ENCODE measurements around the gene MEGF10.

The MEGF10 gene

DNA sequence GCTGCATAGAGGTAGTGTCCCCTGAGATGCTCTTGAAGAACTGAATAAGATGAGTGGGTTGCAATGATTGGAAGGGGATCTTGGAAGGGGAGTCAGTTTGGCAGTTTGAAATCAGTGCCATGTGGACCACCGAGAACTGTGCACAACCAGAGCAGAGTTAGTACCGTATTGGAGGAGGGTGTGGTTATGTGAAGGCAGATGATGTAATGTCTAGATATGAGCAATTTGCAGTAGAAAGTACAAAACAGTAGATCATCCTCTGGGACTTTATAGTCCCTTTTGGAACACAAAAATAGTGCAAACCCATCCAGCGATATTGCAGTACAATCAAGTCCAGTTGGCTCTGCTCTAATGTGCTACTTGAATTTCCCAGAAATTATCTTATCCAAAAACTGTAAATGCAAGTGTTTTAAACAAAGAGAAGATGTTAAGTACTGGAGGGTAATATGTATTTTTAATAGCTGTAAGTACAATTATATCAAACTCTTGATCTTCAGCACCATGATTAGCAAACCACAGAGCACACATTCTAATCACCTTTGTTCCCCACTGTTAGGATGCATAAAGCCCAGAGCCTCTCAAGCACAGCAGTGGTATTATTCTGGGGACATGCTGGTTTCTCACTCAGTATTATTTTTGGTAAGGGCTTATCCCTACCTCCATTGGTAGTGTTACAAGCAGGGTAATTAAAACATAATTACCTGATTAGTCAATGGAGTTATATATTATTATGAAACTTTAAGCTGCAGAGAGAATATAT lies 41.5 kb downstream of the MEGF10 start:
- no peak for DNase-seq

DNA sequence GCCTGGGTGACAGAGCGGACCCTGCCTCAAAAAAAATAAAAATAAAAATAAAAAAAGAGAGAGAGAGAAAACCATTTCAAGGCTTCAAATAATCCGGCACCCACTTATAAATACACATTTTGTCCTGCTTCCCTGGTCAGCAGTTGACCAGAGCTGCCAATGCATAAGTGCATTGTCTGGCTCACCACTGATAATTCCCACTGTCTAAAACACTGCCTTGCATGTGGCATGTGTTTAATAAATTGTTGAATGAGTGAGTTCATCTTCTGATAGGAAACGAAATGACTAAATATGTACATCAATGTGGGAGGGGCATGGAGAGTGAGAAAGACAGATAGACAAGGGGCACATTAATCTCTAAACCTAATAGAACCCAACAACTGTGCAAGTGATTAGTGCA lies 42.9 kb downstream of the MEGF10 start:
- DNase-seq = no peak

DNA sequence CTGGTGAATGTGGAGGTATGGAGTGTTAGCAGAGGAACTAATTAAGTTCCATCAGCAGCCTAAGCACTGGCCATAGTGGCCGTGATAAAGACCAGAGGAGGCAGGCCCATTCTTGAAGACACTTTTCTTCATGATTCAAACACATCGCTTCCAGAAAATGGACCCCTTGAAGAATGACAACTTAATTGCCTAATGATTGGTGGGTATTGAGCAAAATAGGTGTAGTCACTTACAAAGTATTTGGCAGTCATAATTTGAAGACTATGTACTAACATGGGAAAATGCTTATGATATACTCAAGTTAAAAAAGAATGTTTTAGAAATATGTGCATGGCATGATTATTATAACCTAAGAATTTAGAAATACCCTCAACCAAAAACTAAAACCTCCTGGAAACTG lies 44.8 kb downstream of the MEGF10 start:
- DNase-seq = no peak

DNA sequence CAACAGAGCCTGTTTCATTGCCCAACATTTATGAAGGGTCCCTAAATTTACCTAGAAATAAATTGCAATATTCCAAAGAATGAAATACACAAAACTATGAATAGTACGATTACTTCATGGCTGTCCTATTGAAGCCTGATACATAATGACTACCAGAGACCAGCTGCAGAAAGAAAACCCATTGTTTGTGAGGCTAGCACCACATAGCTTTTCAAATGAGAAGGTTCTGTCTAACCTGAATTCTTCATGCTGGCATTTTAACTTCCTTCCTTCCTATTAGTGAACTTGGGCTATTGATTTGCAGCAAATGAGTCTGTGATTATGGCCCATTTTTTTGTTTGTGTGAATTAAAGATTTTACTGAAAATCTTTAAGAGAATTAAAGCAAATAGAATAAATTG lies 47.3 kb downstream of the MEGF10 start:
- no peak for DNase-seq

DNA sequence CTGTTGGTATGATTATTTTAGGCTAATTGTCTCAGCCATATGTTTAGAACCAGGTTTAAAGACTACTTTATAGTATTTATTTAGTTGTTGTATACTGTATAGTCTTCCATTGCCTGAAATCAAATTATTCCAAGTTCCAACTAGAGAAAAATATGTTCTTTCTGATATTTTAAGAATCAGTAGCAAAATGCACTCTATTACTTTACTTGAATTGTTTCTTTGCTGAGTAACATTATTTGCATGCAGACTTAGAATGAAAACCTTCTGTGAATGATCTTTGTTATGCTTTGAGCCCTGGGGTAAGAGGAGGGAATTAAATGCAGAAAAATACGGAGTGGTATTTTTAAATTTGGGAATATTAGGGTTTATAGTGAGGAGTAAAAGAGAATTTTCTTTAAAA lies 47.9 kb downstream of the MEGF10 start:
- DNase-seq = no peak

DNA sequence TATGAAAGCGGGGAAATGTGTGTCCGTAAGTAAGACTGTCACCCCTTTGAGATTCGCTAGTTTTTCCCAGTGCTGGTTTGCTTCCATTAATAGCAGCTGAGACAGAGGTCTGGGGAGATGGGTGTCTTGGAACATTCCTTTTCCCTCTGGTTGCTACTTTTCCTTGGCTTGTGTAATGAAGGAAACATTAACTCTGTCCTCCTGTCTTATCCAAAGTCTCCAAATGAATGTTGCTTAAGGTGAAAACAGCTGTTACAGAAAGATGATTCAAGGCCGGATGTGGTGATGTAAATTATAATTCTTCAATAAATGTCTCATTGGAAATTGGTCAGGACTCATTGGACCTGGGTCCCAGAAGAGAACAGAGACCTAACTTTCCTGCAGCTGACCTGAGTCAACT lies 50.0 kb downstream of the MEGF10 start:
- DNase-seq = no peak

DNA sequence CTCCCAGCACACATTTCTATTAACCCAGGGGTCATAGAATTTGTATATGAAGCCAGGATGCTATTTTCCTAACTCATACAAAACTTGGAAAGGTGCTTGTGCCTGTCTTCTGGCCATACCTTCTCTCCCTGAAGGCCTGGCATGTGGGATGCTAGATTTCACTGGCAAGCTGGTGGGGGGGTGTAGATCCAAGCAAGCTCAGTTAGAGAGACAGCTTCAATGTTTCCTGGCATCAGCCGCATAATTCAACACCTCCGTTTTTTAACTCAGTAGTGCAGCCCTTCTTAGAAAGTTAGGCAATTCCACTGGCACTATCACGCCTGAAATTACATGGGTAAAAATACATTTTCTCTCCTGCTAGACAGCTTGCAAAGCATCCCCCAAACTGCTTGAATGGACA lies 51.8 kb downstream of the MEGF10 start:
- DNase-seq = no peak

DNA sequence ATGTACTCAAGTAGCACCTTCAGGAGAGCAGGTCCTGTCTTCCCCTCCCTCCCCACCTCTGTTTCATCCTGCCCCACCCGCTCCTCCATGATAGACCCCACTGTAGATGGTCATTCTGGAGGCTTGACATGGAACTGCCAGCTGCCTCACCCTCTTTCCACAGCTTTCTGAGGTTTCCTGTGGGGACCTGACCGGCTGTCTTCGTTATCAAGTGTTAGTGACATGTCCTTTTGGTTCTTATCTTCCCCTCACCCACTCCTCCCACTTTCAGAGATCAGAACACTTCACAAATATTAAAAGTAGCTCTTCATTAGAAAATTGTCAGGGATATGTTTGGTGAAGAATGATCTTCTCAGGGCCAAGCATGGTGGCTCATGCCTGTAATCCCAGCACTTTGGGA lies 52.7 kb downstream of the MEGF10 start:
- no peak for DNase-seq

DNA sequence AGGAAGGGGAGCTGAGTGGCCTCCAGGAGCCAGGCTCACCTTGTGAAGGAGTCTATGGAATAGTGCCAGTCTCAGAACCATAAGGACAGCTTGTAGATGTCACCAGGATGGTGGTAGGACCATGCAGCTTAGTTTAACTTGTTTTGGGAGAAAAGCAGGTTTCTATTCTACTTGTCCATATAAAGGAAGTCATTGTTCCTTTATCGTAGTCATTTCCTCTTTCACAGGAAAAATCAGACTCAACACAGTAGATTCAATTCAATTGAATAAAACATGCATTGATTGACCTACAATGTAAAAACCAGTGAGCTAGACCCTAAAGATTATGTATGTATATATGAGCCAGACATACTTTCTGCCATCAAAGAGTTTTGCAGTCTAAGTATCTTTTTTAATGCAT lies 53.3 kb downstream of the MEGF10 start:
- DNase-seq = no peak

DNA sequence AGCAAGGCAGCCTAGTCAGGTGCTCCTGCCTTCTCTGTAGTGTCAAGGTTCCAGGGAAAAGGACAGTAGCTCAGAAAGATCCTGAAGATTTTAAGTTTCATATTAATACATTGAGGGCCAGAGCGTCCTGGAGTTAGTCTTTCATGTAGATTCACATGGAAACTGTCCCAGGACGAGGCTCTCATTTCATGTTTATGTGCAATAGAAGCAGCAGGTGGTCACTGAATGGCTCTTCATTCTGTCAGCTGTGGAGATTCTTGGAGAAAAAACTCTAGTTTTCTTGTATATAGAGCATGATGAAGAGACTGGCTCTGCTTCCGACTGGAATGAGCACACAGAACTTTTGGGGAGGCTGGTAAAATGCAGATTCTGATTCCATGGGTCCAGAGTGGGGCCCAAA lies 54.3 kb downstream of the MEGF10 start:
- DNase-seq = no peak

DNA sequence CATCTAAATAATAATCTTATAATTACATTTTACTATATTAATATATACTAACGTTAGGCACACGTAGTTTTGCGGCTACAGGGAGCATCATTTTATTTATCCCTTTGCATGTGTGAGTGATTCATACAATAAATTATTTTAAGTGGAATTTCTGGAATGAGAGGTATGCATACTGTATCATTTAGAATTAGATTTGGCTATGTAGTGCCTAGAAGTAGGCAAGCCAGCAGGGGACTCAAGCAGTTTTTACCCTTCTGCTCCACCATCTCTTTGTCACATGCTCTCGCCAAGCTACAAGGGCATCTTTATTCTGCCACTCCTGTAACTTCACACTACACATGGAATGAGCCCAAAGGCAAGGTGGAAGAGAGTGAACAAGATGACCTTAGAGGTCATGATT lies 60.8 kb downstream of the MEGF10 start:
- DNase-seq = no peak

DNA sequence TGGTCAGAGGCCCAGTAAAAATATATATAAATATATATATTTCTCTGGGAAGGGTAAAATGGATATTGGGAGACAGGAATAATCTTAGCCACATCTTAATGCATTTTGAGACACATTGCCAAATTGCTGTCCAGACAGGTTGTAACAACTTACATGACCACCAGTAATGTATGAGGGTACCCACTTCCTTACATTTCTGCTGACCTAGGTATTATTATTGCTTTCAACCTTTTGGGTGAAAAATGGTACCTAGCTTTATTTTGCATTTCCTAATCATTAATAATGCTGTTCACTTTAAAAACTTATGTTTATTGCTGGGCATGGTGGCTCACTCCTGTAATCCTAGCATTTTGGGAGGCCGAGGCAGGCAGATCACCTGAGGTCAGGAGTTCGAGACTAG lies 61.5 kb downstream of the MEGF10 start:
- DNase-seq = no peak

DNA sequence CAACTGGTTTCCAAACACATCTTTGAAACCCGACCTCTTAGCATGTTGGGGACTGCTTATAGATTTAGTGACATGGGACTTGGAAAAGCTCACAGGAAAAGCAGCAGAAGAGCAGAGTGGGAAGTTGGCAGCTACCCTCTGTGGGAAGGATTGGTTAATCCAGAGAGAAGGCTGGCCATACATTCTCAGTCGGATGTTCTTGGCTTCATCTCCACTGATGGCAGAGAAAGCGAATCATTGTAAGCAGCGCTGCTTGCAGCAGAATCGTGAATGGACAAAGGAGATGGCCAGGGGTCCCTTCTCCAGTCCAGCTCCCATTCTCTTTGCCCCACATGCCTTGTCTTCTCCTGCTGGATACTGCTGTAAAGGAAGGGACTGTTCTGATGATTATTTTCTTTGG lies 62.7 kb downstream of the MEGF10 start:
- no peak for DNase-seq

DNA sequence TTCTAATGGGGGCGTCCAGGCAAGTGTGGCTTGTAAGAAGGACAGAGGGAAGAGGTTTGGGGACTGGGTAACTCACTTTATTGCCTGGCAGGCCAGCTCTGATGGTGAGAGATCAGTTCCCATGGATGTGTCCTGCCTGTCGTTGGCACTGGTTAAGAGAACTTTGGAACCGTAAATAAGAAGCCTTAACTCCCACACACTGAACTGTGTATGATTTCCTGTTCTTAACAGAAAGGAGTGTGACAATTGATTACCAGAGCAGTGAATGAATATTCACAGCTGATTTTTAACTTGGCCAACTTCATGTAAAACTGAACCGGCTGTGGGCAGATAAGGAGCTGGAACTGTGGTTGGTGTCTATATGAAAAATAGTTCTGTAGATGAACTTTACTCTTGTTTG lies 63.2 kb downstream of the MEGF10 start:
- DNase-seq = no peak

DNA sequence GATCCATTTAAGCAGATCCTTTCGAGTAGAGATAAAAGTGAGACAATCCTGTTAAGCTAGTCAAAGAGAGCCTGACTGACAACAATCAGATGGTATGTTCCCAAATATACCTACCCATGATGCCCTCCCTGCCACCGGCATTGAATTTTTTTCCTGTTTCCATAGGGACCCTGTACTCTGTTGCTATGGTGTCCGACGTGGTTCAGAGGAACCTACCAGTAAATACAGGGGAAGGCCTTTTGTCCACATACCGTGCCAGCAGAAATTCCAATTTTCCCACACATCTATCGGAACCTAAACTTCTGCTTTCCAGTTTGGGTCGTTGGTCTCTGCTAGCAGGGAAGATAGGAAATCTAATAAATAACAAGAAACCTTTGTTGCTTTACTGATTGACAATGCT lies 64.7 kb downstream of the MEGF10 start:
- no peak for DNase-seq

DNA sequence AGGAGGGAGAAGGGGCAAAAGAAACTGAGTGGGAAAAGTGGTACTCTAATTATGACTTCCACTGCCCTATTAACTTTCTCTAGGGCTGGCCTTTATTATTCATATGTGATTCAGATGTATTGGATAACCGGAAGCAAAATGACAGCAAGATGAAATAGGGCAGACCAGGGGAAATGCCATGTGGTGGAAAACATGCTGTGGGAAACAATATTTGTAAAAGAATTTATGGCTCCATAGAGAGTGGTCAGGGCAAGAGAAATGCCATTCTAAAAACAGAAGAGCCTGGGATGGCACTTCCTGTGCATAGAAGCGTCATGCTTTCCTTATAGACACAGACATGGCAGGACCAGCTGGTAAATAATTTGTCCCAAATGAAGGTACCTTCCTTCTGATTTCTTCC lies 67.7 kb downstream of the MEGF10 start:
- no peak for DNase-seq

DNA sequence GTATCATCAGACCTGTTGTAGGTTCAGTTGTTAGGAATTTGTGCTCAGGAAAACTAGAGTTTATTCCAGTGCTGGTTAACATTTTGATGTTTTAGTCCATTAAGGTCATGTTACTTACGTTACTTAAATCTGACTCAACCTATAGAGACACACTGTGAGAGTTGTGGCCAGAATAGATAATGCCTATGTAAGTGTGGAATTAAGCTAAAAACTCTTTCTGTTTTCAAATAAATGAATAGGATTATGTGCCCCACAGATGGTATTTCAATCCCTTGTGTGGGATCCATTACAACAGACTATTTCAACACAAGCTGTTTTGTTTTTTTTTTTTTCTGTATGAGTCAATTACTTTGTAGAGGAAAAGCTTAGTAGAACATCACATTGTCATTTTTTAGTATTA lies 68.1 kb downstream of the MEGF10 start:
- DNase-seq = no peak

DNA sequence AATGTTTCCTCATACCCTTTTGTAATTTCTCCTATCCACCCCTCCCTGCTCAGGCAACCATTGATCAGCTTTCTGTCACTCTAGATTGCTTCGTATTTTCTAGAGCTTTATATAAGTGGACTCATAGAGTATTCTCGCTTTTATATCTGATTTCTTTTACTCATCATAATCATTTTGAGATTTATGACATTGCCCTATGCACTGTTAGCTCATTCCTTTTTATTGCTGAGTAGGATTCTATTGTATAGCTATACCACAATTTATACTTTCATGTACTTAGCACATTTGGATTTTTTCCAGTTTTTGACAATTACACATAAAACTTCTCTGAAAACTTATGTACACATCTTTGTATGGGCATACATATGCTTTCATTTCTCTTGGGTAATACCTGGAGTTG lies 68.9 kb downstream of the MEGF10 start:
- DNase-seq = no peak

DNA sequence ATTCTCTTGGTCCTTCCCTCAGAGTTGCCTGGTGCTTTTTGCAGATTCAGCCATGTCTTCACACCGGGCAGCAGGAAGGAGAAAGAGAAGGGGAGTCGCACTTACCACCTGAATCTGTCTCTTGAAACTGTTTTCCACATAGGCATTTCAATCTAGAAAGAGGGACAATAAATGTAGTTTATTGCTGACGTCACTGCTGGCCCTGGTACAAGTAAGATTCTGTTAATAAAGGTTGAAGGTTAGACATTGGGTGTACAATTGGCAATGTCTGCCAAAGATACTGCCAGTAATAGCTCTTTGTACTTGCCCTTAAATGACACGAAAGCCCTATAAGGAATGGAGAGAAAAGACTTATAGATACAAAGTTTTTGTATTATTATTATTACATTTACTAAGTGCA lies 72.8 kb downstream of the MEGF10 start:
- DNase-seq = no peak

DNA sequence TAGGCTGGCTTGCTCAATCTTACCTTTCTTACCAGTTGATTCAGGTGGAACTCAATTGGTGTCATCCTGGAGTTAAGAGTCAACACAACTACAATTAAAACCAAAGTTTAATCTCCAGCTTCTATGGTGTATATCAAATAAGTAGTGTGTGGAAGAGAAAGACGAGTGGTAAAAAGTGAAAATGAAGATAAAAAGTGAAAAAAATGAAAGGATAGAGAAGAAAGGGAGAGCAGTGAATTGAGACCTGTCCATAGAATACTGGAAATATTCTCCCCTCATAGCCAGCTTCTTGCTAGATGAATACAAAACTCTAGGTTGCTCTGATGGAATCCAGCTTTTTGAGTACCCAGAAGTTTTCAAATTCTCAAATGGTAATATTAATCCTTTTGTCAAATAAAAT lies 76.4 kb downstream of the MEGF10 start:
- DNase-seq = no peak

DNA sequence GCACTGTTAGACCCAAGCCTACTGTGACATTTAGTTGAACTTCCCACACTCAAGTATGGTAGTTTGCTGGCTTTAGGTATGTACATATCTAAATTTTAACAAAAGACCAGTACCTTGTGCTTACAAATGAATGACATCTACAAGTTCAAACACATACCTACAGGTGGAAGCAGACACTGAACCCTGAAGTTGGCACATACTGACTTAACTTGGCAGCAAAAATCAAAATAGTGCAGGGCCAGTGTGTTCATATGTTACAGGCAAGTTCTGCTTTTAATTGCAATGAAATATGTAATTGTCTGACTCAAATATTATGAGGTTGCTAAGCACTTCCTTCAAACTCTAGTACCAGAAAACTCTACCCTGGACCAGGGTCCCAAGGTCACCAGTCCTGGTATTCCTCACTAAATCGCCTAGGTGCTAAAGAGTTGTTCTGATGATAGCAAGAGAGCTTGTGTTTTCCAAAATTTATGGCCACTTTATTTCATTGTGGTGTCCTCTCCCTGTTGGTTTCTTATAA lies 77.4 kb downstream of the MEGF10 start:
- DNase-seq = no peak

DNA sequence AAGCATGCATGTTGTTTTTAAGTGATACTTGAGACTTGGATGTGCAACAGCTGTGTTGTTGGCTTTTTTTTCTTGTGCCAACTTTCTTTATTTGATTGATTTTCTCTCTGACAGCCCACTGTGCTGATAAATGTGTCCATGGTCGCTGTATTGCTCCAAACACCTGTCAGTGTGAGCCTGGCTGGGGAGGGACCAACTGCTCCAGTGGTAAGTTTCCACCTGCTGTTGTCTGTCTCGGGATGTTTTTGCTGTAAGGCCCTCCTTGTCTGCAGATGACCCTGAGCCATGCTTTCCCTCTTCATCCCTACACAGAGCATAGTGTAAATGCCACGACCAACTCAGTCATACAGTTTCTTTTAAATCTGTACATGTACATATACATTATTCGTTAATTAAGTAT lies 79.2 kb downstream of the MEGF10 start:
- no peak for DNase-seq

DNA sequence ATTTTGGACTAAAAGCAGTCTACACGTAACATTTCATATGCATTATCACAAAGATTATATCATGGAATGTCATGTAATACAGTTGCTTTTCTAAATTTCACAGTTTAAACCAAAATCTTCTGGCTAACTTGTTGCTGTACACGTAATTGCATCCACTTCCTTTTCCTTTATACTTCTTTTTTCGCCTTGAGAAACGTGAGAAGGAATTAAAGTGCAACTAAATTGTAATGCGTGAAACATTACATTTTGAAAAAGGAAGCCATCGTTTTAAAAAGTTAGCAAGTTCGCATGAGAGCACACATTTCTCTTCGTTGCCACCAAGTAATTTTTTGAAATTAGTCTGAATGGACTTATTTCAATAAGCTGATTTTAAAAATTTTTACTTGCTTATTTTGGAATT lies 80.0 kb downstream of the MEGF10 start:
- DNase-seq = no peak

DNA sequence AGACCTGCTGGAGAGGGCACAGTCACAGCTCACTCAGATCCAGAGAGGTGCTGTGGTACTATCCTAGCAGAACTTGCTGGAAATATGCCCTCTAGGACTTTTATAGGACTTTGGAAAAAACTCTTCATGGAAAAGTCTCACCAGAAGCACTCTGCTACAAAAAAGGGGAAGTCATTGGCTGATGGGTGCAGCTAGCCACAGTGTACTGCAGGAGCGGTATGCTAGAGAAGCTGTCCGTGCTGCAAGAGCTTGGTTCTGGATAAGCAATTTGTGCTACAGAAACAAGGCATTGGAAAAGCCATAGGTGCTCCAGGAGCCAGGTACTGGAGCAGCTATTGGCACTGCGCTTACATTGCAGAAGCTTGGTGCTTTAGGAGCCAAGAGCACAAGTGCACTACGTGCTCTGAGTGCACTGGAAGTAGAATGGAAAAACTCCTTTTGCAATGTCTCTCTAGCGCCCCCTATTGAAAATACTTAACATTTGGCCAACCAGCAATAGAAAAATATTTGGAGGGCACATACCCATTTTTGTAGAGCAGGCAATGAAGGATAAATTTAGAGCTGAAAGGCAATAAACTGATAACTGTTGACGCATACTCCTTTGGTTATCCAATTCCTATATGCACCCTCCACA lies 83.4 kb downstream of the MEGF10 start:
- DNase-seq = no peak

DNA sequence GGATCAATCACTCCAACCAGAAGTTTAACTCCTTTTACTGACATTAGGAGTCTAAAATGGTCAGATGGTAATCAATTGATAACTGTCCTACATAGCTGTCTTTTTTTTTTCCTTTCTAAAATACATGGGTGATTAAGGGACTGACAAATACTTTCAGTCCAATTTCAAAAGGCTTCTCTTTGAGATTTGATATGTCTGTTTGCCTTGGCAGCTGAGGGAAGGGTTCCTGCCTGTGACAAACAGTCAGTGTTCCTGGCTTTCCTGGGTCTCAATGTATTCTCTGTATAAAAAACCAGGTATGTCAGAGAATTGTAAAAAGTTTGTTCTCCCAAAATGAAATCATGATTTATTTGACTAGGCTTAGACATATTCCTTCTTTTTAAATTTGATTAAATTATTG lies 84.5 kb downstream of the MEGF10 start:
- no peak for DNase-seq
